ENCODE data around the gene RAPGEF2.
"Not testable (repeated sequence)": the region's sequence is repeated elsewhere in the genome, so short reads cannot be mapped to it uniquely, and the experiment has no call there.

RAPGEF2 gene

GRCh38 chr4:159102622-159103383, at the start of gene RAPGEF2:
Gene RAPGEF2 (plus strand): TSS chr4:159103079. CDS start chr4:159104163, 1,084 bp downstream.
- in situ Hi-C loops (cut with HindIII; ENCODE audit: low sequenced_read_pairs) = no loop called here

GRCh38 chr4:159055833-159056232, 47.0 kb upstream of the RAPGEF2 start:
- in situ Hi-C loops (cut with HindIII; ENCODE audit: low sequenced_read_pairs) = no loop called here

- in situ Hi-C loops (cut with HindIII; ENCODE audit: low sequenced_read_pairs) = no loop called here
Measured at GRCh38 chr4:159060161-159060560, 42.7 kb upstream of the RAPGEF2 start.

GRCh38 chr4:159062381-159062780, 40.5 kb upstream of the RAPGEF2 start:
- in situ Hi-C loops (cut with HindIII; ENCODE audit: low sequenced_read_pairs) = no loop called here

GRCh38 chr4:159065513-159066240, 37.2 kb upstream of the RAPGEF2 start:
- in situ Hi-C loops (cut with HindIII; ENCODE audit: low sequenced_read_pairs) = no loop called here

GRCh38 chr4:159068139-159068538, 34.7 kb upstream of the RAPGEF2 start:
- in situ Hi-C loops (cut with HindIII; ENCODE audit: low sequenced_read_pairs) = not testable (repeated sequence)

- in situ Hi-C loops (cut with HindIII; ENCODE audit: low sequenced_read_pairs) = no loop called here
Measured at GRCh38 chr4:159069922-159070321, 33.0 kb upstream of the RAPGEF2 start.

GRCh38 chr4:159070742-159071141, 32.1 kb upstream of the RAPGEF2 start:
- in situ Hi-C loops (cut with HindIII; ENCODE audit: low sequenced_read_pairs) = no loop called here

- in situ Hi-C loops (cut with HindIII; ENCODE audit: low sequenced_read_pairs) = no loop called here
Measured at GRCh38 chr4:159071178-159071968, 31.5 kb upstream of the RAPGEF2 start.

- in situ Hi-C loops (cut with HindIII; ENCODE audit: low sequenced_read_pairs) = no loop called here
Measured at GRCh38 chr4:159071969-159072765, 30.7 kb upstream of the RAPGEF2 start.

GRCh38 chr4:159075531-159075932, 27.3 kb upstream of the RAPGEF2 start:
- in situ Hi-C loops (cut with HindIII; ENCODE audit: low sequenced_read_pairs) = no loop called here

- in situ Hi-C loops (cut with HindIII; ENCODE audit: low sequenced_read_pairs) = not testable (repeated sequence)
Measured at GRCh38 chr4:159077018-159077417, 25.9 kb upstream of the RAPGEF2 start.

GRCh38 chr4:159077702-159078495, 25.0 kb upstream of the RAPGEF2 start:
- in situ Hi-C loops (cut with HindIII; ENCODE audit: low sequenced_read_pairs) = no loop called here

- in situ Hi-C loops (cut with HindIII; ENCODE audit: low sequenced_read_pairs) = no loop called here
Measured at GRCh38 chr4:159079074-159079473, 23.8 kb upstream of the RAPGEF2 start.

GRCh38 chr4:159086606-159087005, 16.3 kb upstream of the RAPGEF2 start:
- in situ Hi-C loops (cut with HindIII; ENCODE audit: low sequenced_read_pairs) = no loop called here

- in situ Hi-C loops (cut with HindIII; ENCODE audit: low sequenced_read_pairs) = no loop called here
Measured at GRCh38 chr4:159090255-159090654, 12.6 kb upstream of the RAPGEF2 start.

- in situ Hi-C loops (cut with HindIII; ENCODE audit: low sequenced_read_pairs) = not testable (repeated sequence)
Measured at GRCh38 chr4:159094156-159094555, 8.7 kb upstream of the RAPGEF2 start.

- in situ Hi-C loops (cut with HindIII; ENCODE audit: low sequenced_read_pairs) = no loop called here
Measured at GRCh38 chr4:159096434-159096833, 6.4 kb upstream of the RAPGEF2 start.

- in situ Hi-C loops (cut with HindIII; ENCODE audit: low sequenced_read_pairs) = no loop called here
Measured at GRCh38 chr4:159097144-159097543, 5.7 kb upstream of the RAPGEF2 start.

GRCh38 chr4:159097785-159098184, 5.1 kb upstream of the RAPGEF2 start:
- in situ Hi-C loops (cut with HindIII; ENCODE audit: low sequenced_read_pairs) = no loop called here
